ENCODE measurements around the gene RIC8B.

Gene RIC8B

GRCh38 chr12:106769546-106769945 lies 4.9 kb upstream of the RIC8B start:
- no peak overlapping the region for H3K27ac ChIP-seq
- TF ChIP-seq CTCF (conservative IDR thresholded peaks at IDR 0.05): no peak

- no peak for TF ChIP-seq CTCF (conservative IDR thresholded peaks at IDR 0.05)
- H3K27ac ChIP-seq: no peak overlapping the region
These were observed 3.1 kb upstream of the RIC8B start for GRCh38 chr12:106771425-106771824.

GRCh38 chr12:106773286-106774004 lies 1.0 kb upstream of the RIC8B start:
- peak overlapping the region; percentile 87 for H3K27ac ChIP-seq
- no peak for TF ChIP-seq CTCF (conservative IDR thresholded peaks at IDR 0.05)

- TF ChIP-seq CTCF (conservative IDR thresholded peaks at IDR 0.05): no peak
- H3K27ac ChIP-seq: peak overlapping the region; percentile 87
These were observed 484 bp downstream of the RIC8B start for GRCh38 chr12:106774808-106775524.

GRCh38 chr12:106776897-106777296 lies 2.4 kb downstream of the RIC8B start:
- TF ChIP-seq CTCF (conservative IDR thresholded peaks at IDR 0.05): no peak
- no peak overlapping the region for H3K27ac ChIP-seq

- H3K27ac ChIP-seq: no peak overlapping the region
- no peak for TF ChIP-seq CTCF (conservative IDR thresholded peaks at IDR 0.05)
These were observed 5.6 kb downstream of the RIC8B start for GRCh38 chr12:106780010-106780631.

- H3K27ac ChIP-seq: peak overlapping the region; percentile 52
- TF ChIP-seq CTCF (conservative IDR thresholded peaks at IDR 0.05): no peak
These were observed 8.1 kb downstream of the RIC8B start for GRCh38 chr12:106782619-106783018.

All from VCaP (cell line).